Trophoblast cell (in vitro differentiated cells and primary cell): ENCODE data around the gene ADAMTS14.

Experiments used
- DNase-seq, 2 donors: peaks; one replicate each; pipeline ENCODE4 v3.0.0-alpha.2; 2016
- H2AFZ ChIP-seq: 2 replicates; pipeline ENCODE4 v1.6.1; 2013; ENCODE audit warnings: low read length, moderate library complexity, mild to moderate bottlenecking; ENCODE audit not compliant: insufficient read depth, poor library complexity
- H2AK5ac ChIP-seq: 2 replicates; pipeline ENCODE4 v1.6.1; 2013; ENCODE audit warnings: mild to moderate bottlenecking, low read length
- H2BK120ac ChIP-seq: 2 replicates; pipeline ENCODE4 v1.6.1; 2013; ENCODE audit warnings: low read length, mild to moderate bottlenecking, moderate library complexity; ENCODE audit not compliant: insufficient read depth, poor library complexity
- H2BK12ac ChIP-seq: 2 replicates; pipeline ENCODE4 v1.6.1; 2013; ENCODE audit warnings: mild to moderate bottlenecking, low read length, moderate library complexity
- H2BK5ac ChIP-seq: 2 replicates; pipeline ENCODE4 v1.6.1; 2013; ENCODE audit warnings: low read length, low read depth, moderate library complexity, mild to moderate bottlenecking; ENCODE audit not compliant: poor library complexity
- H3K14ac ChIP-seq: 2 replicates; pipeline ENCODE4 v1.6.1; 2013; ENCODE audit warnings: mild to moderate bottlenecking, low read length
- H3K18ac ChIP-seq: 2 replicates; pipeline ENCODE4 v1.6.1; 2013; ENCODE audit warnings: mild to moderate bottlenecking, low read length
- H3K23ac ChIP-seq: 2 replicates; pipeline ENCODE4 v1.6.1; 2013; ENCODE audit warnings: low read length
- H3K27ac ChIP-seq: 2 replicates; pipeline ENCODE4 v1.5.1; 2013; ENCODE audit warnings: low read depth, mild to moderate bottlenecking, inconsistent platforms, low read length, moderate library complexity
- H3K27me3 ChIP-seq: 2 replicates; pipeline ENCODE4 v1.6.1; 2013; ENCODE audit warnings: inconsistent platforms, mild to moderate bottlenecking, low read length, moderate library complexity; ENCODE audit not compliant: insufficient read depth
- H3K36me3 ChIP-seq, 2 experiments: 1 replicate in 1 of 2; 2 replicates in 1 of 2; pipeline ENCODE4 v1.6.1; 2013; ENCODE audit warnings: low read length in 2 of 2, mild to moderate bottlenecking in 2 of 2, moderate library complexity in 1 of 2; ENCODE audit not compliant: insufficient read depth in 2 of 2, control insufficient read depth in 1 of 2
- H3K4ac ChIP-seq: 2 replicates; pipeline ENCODE4 v1.6.1; 2013; ENCODE audit warnings: low read depth, mild to moderate bottlenecking, low read length, moderate library complexity
- H3K4me1 ChIP-seq, 2 experiments: 1 replicate in 1 of 2; 2 replicates in 1 of 2; pipeline ENCODE4 v1.6.1; 2013; ENCODE audit warnings: low read length in 2 of 2, mild to moderate bottlenecking in 2 of 2, moderate library complexity in 1 of 2; ENCODE audit not compliant: insufficient read depth in 2 of 2, control insufficient read depth in 1 of 2
- H3K4me2 ChIP-seq: 2 replicates; pipeline ENCODE4 v1.6.1; 2013; ENCODE audit warnings: inconsistent platforms, mild to moderate bottlenecking, low read length, moderate library complexity
- H3K4me3 ChIP-seq: 2 replicates; pipeline ENCODE4 v1.5.1; 2013; ENCODE audit warnings: mild to moderate bottlenecking, low read depth, low read length, inconsistent platforms
- H3K79me1 ChIP-seq: one replicate; pipeline ENCODE4 v1.6.1; 2013; ENCODE audit warnings: low read length
- H3K79me2 ChIP-seq: 2 replicates; pipeline ENCODE4 v1.6.1; 2013; ENCODE audit warnings: low read length, mild to moderate bottlenecking; ENCODE audit not compliant: control insufficient read depth, insufficient read depth, poor library complexity
- H3K9ac ChIP-seq: 2 replicates; pipeline ENCODE4 v1.6.1; 2013; ENCODE audit warnings: mild to moderate bottlenecking, low read length
- H3K9me3 ChIP-seq: 2 replicates; pipeline ENCODE4 v1.6.1; 2013; ENCODE audit warnings: low read depth, mild to moderate bottlenecking, control low read depth, inconsistent platforms, low read length; ENCODE audit not compliant: insufficient read depth
- H4K12ac ChIP-seq: 2 replicates; pipeline ENCODE4 v1.6.1; 2013; ENCODE audit warnings: low read depth, mild to moderate bottlenecking, low read length, moderate library complexity
- H4K8ac ChIP-seq: 2 replicates; pipeline ENCODE4 v1.6.1; 2013; ENCODE audit warnings: low read depth, mild to moderate bottlenecking, low read length, moderate library complexity
- H4K91ac ChIP-seq: one replicate; pipeline ENCODE4 v1.6.1; 2013; ENCODE audit warnings: low read depth, mild to moderate bottlenecking, low read length, moderate library complexity
- WGBS: extraction: QIAGEN DNeasy Blood & Tissue Kit; methylation state at CpG from one replicate; pipeline ENCODE4 v1.1.7; 2013; ENCODE audit warnings: missing lambda C conversion rate; ENCODE audit not compliant: insufficient read length, insufficient coverage; ENCODE audit errors: extremely low coverage; 5-methylcytosine and 5-hydroxymethylcytosine counted together

The ADAMTS14 gene

GRCh38 chr10:70736525-70736924 lies 64.2 kb downstream of the ADAMTS14 start:
- Histone ChIP-seq H3K9ac (no peak overlapping the region), H3K36me3 (no peaks in the 10 kb centered on the region), H2AK5ac (no peak overlapping the region), H3K4ac (no peak overlapping the region), H2AFZ (no peak overlapping the region), H3K4me1 (peaks cover 5 to 6% of the 10 kb centered on the region in 2 experiments), H3K4me3 (no peak overlapping the region), H2BK12ac (no peak overlapping the region), H4K91ac (no peak overlapping the region), H3K4me2 (no peak overlapping the region), H4K12ac (no peak overlapping the region), H3K18ac (no peak overlapping the region), H3K14ac (no peak overlapping the region), H3K79me2 (no peaks in the 10 kb centered on the region), H4K8ac (no peak overlapping the region), H3K27ac (no peak overlapping the region), H2BK5ac (no peak overlapping the region), H3K23ac (no peak overlapping the region), H3K79me1 (no peaks in the 10 kb centered on the region), H3K27me3 (no peaks in the 10 kb centered on the region), H2BK120ac (no peak overlapping the region), H3K9me3 (peaks cover 3% of the 10 kb centered on the region)
- DNase-seq, result no peak
- WGBS, result no CpG with 5 or more reads among the region's 3 CpGs

- no peak overlapping the region for H3K4me3 ChIP-seq
- no peak for DNase-seq
- no peak overlapping the region for H2AK5ac ChIP-seq
- no peak overlapping the region for H3K18ac ChIP-seq
- H2BK5ac ChIP-seq, result no peak overlapping the region
- H3K9me3 ChIP-seq, result peaks cover 3% of the 10 kb centered on the region
- H3K27me3 ChIP-seq, result no peaks in the 10 kb centered on the region
- H3K79me1 ChIP-seq, result no peaks in the 10 kb centered on the region
- no peak overlapping the region for H2AFZ ChIP-seq
- no peak overlapping the region for H4K91ac ChIP-seq
- peaks cover 5 to 6% of the 10 kb centered on the region in 2 experiments for H3K4me1 ChIP-seq
- H3K4me2 ChIP-seq, result no peak overlapping the region
- H3K27ac ChIP-seq, result no peak overlapping the region
- H3K23ac ChIP-seq, result no peak overlapping the region
- no peak overlapping the region for H4K12ac ChIP-seq
- no peak overlapping the region for H3K9ac ChIP-seq
- WGBS, result no CpG with 5 or more reads among the region's 6 CpGs
- no peak overlapping the region for H3K14ac ChIP-seq
- H3K4ac ChIP-seq, result no peak overlapping the region
- H4K8ac ChIP-seq, result no peak overlapping the region
- no peak overlapping the region for H2BK120ac ChIP-seq
- H3K36me3 ChIP-seq, result no peaks in the 10 kb centered on the region
- no peaks in the 10 kb centered on the region for H3K79me2 ChIP-seq
- no peak overlapping the region for H2BK12ac ChIP-seq
These were observed 64.9 kb downstream of the ADAMTS14 start for GRCh38 chr10:70737250-70737649.

- Histone ChIP-seq H2AFZ (no peak overlapping the region), H4K8ac (no peak overlapping the region), H3K18ac (no peak overlapping the region), H3K4me3 (no peak overlapping the region), H3K9me3 (peaks cover 3% of the 10 kb centered on the region), H3K27me3 (no peaks in the 10 kb centered on the region), H3K79me2 (no peaks in the 10 kb centered on the region), H2BK120ac (no peak overlapping the region), H3K4me2 (no peak overlapping the region), H3K9ac (no peak overlapping the region), H3K79me1 (no peaks in the 10 kb centered on the region), H3K14ac (no peak overlapping the region), H2BK5ac (no peak overlapping the region), H2AK5ac (no peak overlapping the region), H3K4me1 (peaks cover 5 to 6% of the 10 kb centered on the region in 2 experiments), H2BK12ac (no peak overlapping the region), H3K36me3 (no peaks in the 10 kb centered on the region), H3K23ac (no peak overlapping the region), H3K4ac (no peak overlapping the region), H3K27ac (no peak overlapping the region), H4K12ac (no peak overlapping the region), H4K91ac (no peak overlapping the region)
- DNase-seq, result peak in 1 of 2 donors; percentile 10
- WGBS, result no CpG with 5 or more reads among the region's 3 CpGs
These were observed 65.9 kb downstream of the ADAMTS14 start for GRCh38 chr10:70738006-70738760.

GRCh38 chr10:70738761-70739121 lies 66.4 kb downstream of the ADAMTS14 start:
- H3K27ac ChIP-seq, result no peak overlapping the region
- peaks cover 3% of the 10 kb centered on the region for H3K9me3 ChIP-seq
- H3K23ac ChIP-seq, result no peak overlapping the region
- H2BK120ac ChIP-seq, result no peak overlapping the region
- no peak overlapping the region for H3K4ac ChIP-seq
- no peak overlapping the region for H3K14ac ChIP-seq
- H3K4me1 ChIP-seq, result peaks cover 5 to 6% of the 10 kb centered on the region in 2 experiments
- no peak overlapping the region for H4K91ac ChIP-seq
- H4K12ac ChIP-seq, result no peak overlapping the region
- H4K8ac ChIP-seq, result no peak overlapping the region
- H3K36me3 ChIP-seq, result no peaks in the 10 kb centered on the region
- no peak overlapping the region for H2BK12ac ChIP-seq
- WGBS, result no CpG with 5 or more reads among the region's 12 CpGs
- no peak overlapping the region for H2BK5ac ChIP-seq
- no peaks in the 10 kb centered on the region for H3K27me3 ChIP-seq
- H3K9ac ChIP-seq, result no peak overlapping the region
- H3K79me1 ChIP-seq, result no peaks in the 10 kb centered on the region
- H2AK5ac ChIP-seq, result no peak overlapping the region
- no peak overlapping the region for H3K18ac ChIP-seq
- no peak overlapping the region for H3K4me2 ChIP-seq
- H3K79me2 ChIP-seq, result no peaks in the 10 kb centered on the region
- DNase-seq, result no peak
- H2AFZ ChIP-seq, result no peak overlapping the region
- H3K4me3 ChIP-seq, result no peak overlapping the region
